HG02943 (cell line): Measurements from ENCODE around the gene MT2A.
"Not testable (repeated sequence)": the region's sequence is repeated elsewhere in the genome, so short reads cannot be mapped to it uniquely, and the experiment has no call there.

Experiments
- ATAC-seq: cut with Tn5 transposase; IDR thresholded peaks from one replicate; pipeline ENCODE4 v1.9.1; 2021; ENCODE audit warnings: mild to moderate bottlenecking, low read depth, moderate library complexity; ENCODE audit not compliant: unreplicated experiment

MT2A gene

DNA sequence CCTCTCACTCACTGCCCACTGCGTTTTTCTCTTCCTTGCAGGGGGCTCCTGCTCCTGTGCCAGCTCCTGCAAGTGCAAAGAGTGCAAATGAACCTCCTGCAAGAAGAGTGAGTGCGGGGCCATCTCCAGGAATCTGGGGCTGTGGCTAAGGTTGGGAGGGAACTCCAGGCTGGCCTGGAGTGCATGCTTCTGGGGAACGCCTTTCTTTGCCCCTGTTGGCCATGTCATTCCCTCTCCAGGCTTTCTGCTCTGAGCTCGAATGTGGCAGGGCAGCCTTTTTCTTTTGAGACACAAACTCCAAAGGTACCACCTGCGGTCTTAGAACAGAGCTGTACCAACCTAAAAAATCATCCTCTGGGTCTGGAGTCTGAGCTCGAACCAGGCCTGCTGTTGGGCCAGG is 9.8 kb downstream of the MT2A start:
- ATAC-seq = no peak

DNA sequence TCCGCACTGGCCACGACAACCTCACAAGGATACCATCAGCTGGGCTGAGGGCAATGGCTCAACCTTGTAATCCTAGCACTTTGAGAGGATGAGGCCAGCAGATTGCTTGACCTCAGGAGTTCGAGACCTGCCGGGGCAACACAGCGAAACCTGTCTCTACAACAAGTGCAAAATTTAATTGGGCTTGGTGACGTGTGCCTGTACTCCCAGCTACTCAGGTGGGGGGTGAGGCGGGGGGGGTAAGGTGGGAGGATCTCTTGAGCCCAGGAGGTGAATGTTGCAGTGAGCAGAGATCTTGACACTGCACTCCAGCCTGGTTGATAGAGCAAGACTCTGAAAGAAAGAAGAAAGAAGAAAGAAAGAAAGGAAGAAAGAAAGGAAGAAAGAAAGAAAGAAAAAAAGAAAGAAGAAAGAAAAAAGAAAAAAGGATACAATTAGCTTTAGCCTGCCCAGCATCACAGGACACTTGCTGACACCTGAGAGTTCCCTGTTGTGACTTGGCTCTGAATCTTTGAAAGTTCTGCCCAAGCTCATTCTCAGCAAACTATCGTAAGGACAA is 12.0 kb downstream of the MT2A start:
- no peak for ATAC-seq

DNA sequence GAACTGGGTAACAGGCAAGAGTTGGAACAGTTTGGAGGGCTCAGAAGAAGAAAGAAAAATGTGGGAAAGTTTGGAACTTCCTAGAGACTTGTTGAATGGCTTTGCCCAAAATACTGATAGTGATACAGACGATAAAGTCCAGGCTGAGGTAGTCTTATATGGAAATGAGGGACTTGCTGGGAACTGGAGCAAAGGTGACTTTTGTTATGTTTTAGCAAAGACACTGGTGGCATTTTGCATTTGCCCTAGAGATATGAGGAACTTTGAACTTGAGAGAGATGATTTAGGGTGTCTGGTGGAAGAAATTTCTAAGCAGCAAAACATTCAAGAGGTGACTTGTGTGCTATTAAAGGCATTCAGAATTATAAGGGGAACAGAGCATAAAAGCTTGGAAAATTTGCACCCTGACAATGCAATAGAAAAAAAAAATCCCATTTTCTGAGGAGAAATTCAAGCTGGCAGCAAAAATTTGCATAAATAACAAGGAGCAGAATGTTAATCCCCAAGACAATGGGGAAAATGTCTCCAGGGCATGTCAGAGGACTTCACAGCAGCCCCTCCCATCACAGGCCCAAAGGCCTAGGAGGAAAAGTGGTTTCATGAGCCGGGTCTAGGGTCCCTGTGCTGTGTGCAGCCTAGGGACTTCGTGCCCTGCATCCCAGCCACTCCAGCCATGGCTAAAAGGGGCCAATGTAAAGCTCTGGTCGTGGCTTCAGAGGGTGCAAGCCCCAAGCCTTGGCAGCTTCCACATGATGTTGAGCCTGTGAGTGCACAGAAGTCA is 13.5 kb downstream of the MT2A start:
- ATAC-seq = not testable (repeated sequence)

DNA sequence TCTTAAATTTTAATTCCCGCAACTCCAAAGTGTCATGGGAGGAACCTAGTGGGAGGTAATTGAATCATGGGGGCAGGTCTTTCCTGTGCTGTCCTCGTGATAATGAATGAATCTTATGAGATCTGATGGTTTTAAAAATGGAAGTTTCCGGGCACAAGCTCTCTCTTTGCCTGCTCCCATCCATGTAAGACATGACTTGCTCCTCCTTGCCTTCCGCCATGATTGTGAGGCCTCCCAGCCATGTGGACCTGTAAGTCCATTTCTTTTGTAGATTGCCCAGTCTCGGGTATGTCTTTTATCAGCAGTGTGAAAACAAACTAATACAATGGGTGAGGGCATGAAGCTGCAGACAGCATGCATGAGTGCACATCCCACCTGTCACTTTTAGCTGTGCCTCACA is 14.8 kb downstream of the MT2A start:
- not testable (repeated sequence) for ATAC-seq

DNA sequence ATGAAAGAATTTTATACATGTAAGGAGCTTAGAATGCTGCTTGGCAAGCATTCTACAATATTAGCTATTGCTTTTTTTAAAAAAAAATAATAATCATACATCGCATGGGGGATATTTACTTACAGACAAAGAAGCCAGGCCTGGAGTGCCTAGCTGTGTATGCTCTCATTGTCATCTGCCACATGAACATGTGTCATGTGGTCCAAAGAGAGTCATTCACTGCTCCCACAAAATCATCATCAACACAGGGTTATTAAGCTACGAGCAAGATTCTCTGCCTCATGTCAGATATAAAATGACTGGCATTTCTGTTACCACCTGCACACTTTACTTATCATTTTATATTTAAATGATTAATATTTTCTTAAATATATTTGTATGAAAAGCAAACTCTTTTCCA is 15.3 kb downstream of the MT2A start:
- ATAC-seq = no peak

- ATAC-seq = no peak
Measured at GRCh38 chr16:56625140-56625942, 17.0 kb downstream of the MT2A start, which contains the start of gene MT1E. Gene MT1E, plus strand, starts transcription at chr16:56625781. Its CDS starts 71 bp downstream, at chr16:56625852.

GRCh38 chr16:56625943-56626654 is 17.7 kb downstream of the MT2A start:
- ATAC-seq = no peak

GRCh38 chr16:56626685-56627084 is 18.3 kb downstream of the MT2A start:
- no peak for ATAC-seq

DNA sequence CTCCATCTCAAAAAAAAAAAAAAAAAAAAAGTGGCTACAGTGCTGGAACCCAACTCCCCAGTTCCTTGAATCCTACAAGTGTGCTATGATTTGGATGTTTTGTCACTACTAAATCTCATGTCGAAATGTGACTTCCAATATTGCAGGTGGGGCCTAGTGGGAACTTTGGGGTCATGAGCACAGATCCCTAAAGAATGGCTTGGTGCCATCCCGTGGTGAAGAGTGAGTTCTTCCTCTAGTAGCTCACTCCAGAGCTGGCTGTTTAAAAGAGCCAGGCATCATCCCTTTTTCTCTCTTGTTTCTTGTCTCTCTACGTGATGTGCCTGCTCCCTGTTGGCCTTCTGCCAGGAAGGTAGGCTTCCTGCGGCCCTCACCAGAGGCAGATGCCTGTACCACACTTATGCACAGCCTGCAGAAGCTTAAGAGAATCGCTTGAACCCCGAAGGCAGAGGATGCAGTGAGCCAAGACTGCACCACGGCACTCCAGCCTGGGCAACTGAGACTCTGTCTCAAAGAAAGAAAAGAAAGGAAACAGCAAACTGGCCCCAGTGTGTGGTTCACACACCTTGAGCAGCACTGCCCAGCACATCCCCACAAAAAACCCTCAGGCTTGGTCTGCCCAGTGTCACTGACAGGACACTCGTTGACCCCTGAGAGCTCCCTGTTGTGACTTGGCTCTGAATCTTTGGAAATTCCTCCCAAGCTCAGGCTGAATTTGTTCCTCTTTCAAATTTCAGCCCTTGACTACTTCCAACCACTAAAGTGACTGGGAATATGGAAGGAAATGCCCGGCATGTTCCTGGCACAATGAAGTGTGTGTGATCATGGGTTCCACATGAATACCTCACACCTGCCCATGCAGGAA is 20.3 kb downstream of the MT2A start:
- ATAC-seq = no peak

DNA sequence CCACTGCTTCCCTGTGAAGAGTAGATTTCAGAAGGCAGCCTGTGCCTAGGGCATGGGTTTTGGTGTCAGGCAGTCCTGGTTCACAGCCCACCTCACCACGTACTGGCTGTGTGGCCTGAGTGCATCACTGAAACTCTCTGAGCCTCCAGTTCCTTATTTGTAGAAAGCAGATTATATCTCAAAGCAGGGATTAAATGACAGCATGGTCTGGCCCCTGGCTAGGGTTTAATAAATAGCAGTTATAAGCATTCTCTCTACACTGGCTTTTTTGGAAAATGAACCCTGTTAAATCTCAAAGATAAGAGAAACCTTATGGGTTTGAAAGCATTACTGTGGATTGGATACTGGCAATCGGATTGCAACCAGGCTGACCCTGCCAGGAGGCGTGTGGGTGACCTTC is 21.1 kb downstream of the MT2A start:
- ATAC-seq = no peak

DNA sequence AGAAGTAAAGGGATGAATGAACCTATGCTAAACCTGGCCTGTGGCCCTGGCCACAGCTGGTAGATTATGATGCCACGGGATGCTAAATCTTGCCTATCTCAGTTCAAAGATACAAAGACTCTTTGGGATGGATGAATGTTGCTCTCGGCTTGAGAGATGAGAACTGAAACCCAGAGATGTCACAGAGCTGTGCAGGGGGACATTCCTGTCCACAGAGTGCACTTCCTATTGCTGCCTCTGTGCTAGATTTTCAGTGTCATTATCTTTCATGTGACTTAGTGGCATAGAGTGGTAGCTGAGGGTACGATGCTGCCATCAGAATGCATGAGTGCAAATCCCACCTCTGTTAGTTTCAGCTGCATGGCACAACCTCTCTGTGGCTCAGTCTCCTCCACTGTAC is 21.8 kb downstream of the MT2A start:
- no peak for ATAC-seq

DNA sequence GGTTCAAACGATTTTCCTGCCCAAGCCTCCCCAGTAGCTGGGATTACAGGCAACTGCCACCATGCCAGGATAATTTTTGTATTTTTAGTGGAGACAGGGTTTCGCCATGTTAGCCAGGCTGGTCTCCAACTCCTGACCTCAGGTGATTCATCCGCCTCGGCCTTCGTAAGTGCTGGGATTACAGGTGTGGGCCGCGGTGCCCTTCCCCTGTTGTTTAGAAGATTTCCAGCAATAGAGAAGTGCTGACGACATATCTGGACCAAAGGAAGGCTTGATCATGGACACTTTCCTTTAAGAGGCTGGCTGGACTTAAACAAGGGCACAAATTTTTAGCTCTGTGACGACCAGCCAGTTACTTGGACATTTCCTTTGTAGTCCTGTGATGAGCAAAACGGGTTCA is 22.8 kb downstream of the MT2A start:
- no peak for ATAC-seq

GRCh38 chr16:56631832-56632155 is 23.4 kb downstream of the MT2A start:
- ATAC-seq = no peak

GRCh38 chr16:56632156-56632847 is 23.9 kb downstream of the MT2A start, which contains the start of gene MT1M:
Gene MT1M, plus strand, starts transcription at chr16:56632659. Its CDS starts 73 bp downstream, at chr16:56632732.
- ATAC-seq = no peak

- ATAC-seq = no peak
Measured at GRCh38 chr16:56632848-56633365, 24.5 kb downstream of the MT2A start.

- ATAC-seq = no peak
Measured at GRCh38 chr16:56633535-56633934, 25.2 kb downstream of the MT2A start.

DNA sequence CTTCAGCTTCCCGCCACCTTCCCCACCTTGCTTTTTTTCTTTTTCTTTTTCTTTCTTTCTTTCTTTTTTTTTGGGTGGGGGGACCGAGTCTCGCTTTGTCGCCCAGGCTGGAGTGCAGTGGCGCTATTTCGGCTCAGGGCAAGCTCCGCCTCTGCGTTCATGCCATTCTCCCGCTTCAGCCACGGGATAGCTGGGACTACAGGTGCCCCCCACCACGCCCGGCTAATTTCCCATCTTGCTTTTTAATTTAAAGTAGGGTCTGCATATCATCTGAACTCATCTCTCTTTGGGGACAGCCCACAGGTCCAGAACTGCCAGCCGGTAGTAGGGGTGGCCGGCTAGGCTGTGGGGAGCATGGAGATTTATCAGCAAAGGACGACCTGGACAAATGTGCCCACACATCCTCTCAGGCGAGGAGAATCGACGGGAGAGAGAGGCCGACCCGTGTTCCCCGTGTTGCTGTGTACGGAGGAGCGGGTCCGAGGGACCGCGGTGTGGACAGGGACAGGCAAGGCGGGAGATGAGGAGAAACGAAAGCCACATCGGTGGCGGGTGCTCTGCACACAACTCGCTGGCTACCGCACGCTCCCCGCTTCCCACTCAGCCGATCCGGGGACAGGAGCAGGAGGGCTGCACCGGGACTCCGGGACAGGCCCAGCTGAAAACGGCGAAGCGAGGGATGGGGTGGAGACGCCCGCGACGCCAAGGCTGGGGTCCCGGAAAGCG is 26.5 kb downstream of the MT2A start:
- ATAC-seq = no peak

GRCh38 chr16:56635441-56635967 is 27.1 kb downstream of the MT2A start:
- no peak for ATAC-seq
